CD4-positive, alpha-beta memory T cell (primary cell): ENCODE measurements around the gene PIP5KL1. TPM values are rescaled to one million over a fixed set of nuclear protein-coding genes. Genes with fewer than 3 reads are reported as not detected.

Source experiments
- CTCF ChIA-PET: fragments of 350-600 bp; sonication (Branson Sonifier 250); formaldehyde crosslinking; loops from one replicate; lab custom pipeline; 2021; ENCODE audit warnings: inconsistent platforms; ENCODE audit not compliant: partially characterized antibody; lab: Charles Lee
- POLR2A ChIA-PET: fragments of 350-600 bp; sonication (Branson Sonifier 250); formaldehyde crosslinking; loops from one replicate; lab custom pipeline; 2021; ENCODE audit not compliant: partially characterized antibody; lab: Charles Lee
- DNase-seq, 5 donors: peaks; one replicate each; pipeline versions ENCODE4 v3.0.0 to v3.0.0-alpha.2; 2020 to 2022; ENCODE audit warnings: mixed read lengths in 1 of 5
- H3K27ac ChIP-seq: one replicate; pipeline ENCODE4 v1.7.0; 2013; ENCODE audit warnings: low read depth, low read length
- H3K27me3 ChIP-seq: 2 replicates; pipeline ENCODE4 v1.7.0; 2013; ENCODE audit warnings: mild to moderate bottlenecking, low read length, moderate library complexity; ENCODE audit not compliant: insufficient read depth
- H3K36me3 ChIP-seq: 2 replicates; pipeline ENCODE4 v1.7.0; 2013; ENCODE audit warnings: mild to moderate bottlenecking, low read length, moderate library complexity; ENCODE audit not compliant: insufficient read depth
- H3K4me1 ChIP-seq: 2 replicates; pipeline ENCODE4 v1.7.0; 2013; ENCODE audit warnings: mild to moderate bottlenecking, low read length, moderate library complexity; ENCODE audit not compliant: insufficient read depth
- H3K4me3 ChIP-seq, 2 donors: one replicate each; pipeline ENCODE4 v1.7.0; 2013; ENCODE audit warnings: low read length in 2 of 2, mild to moderate bottlenecking in 1 of 2
- H3K9me3 ChIP-seq, 2 donors: one replicate each; pipeline ENCODE4 v1.7.0; 2013; ENCODE audit warnings: low read length in 2 of 2, control low read depth in 1 of 2; ENCODE audit not compliant: control insufficient read depth in 1 of 2
- H3K27ac Mint-ChIP-seq, 7 donors: one replicate each; pipeline ENCODE4 v1.8.0; 2020 to 2021; ENCODE audit warnings: mixed read lengths in 7 of 7, mild to moderate bottlenecking in 6 of 7, inconsistent platforms in 3 of 7, moderate library complexity in 3 of 7
- H3K27me3 Mint-ChIP-seq, 2 donors: one replicate each; pipeline ENCODE4 v1.8.0; 2020 to 2021; ENCODE audit warnings: mixed read lengths in 2 of 2
- H3K36me3 Mint-ChIP-seq, 2 donors: one replicate each; pipeline ENCODE4 v1.8.0; 2020 to 2021; ENCODE audit warnings: mixed read lengths in 2 of 2, inconsistent platforms in 1 of 2, mild to moderate bottlenecking in 1 of 2
- H3K4me1 Mint-ChIP-seq, 4 donors: one replicate each; pipeline ENCODE4 v1.8.0; 2020 to 2021; ENCODE audit warnings: mixed read lengths in 4 of 4, mild to moderate bottlenecking in 1 of 4
- H3K4me3 Mint-ChIP-seq, 8 donors: one replicate each; pipeline ENCODE4 v1.8.0; 2020 to 2021; ENCODE audit warnings: mixed read lengths in 8 of 8, mild to moderate bottlenecking in 7 of 8, moderate library complexity in 6 of 8, inconsistent platforms in 3 of 8
- H3K9me3 Mint-ChIP-seq, 8 donors: one replicate each; pipeline ENCODE4 v1.8.0; 2020 to 2021; ENCODE audit warnings: mixed read lengths in 8 of 8, mild to moderate bottlenecking in 5 of 8, inconsistent platforms in 3 of 8, moderate library complexity in 1 of 8
- intact Hi-C: fragments of 100-400 bp; cut with micrococcal nuclease; formaldehyde crosslinking; loops from one replicate; pipeline ENCODE4 v1.15.1; 2023
- polyA plus RNA-seq, 2 donors: library from polyadenylated mRNA; unstranded; fragments of 300-500 nt; fragmentation: Illumina TruSeq; gene quantifications; one replicate each; pipeline ENCODE4 v1.2.3, GENCODE V29; 2021
- total RNA-seq, 2 experiments: library from RNA; stranded (reverse); gene quantifications; one replicate each; pipeline ENCODE4 v1.2.3, GENCODE V29; 2021

Gene PIP5KL1
- total and polyA plus RNA-seq, 4 experiments from 2014 or later, result 0.26 to 1.8 (median 0.76) TPM

DNA sequence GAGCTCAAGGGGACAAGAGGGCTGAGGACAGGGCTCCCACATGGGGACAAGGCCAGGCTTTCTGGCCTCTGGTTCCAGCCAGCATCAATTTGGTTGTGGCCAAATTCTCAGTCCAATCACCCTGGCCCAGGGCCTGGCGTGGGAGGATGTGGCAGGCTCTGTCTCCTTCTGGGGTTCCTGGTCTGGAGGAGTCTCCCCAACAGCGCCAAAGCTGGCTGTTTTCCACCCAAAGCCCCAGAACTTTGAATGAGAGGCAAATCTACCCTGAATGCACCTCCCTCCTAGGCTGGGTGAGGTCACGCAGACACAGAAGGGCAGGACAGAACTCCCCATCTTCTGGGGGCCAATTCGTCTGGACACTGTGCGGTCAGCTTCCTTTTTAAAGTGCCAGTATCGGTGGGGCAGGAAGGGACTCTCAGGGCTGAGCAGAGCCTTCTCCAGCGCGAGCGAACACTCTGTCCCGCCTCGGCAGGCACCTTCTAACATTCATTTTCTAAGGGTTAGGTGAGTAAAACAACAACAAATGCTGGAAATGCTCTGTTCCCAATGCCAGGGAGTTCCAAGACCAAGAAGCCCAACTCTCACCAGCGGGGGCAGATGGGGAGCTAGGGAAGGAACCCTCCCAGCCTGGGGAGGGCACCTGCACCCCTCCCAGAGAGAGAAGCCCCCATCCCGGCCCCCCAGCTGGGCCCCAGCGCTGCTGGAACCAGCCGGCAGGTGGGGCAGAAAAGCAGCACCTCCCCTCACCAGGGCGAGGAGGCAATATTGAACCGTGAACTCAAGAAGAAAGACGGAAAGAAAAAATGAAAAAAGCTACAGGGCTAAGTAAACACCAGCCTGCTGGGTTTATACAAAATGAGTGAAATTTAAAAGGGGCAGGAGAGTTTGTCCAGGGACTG is 10.7 kb upstream of the PIP5KL1 start:
- Histone ChIP-seq H3K4me1 (peaks cover 36% of the 10 kb centered on the region), H3K4me3 (no peak overlapping the region), H3K27ac (no peak overlapping the region), H3K9me3 (no peaks in the 10 kb centered on the region), H3K36me3 (peaks cover 58% of the 10 kb centered on the region), H3K27me3 (no peaks in the 10 kb centered on the region)
- peaks cover 34 to 64% of the 10 kb centered on the region in 2 donors for H3K36me3 Mint-ChIP-seq
- ChIA-PET POLR2A (interaction anchor here (0.9 to 16.4 kb wide), 8 partner anchors 12 to 146 kb away, joined by 3 to 250 read pairs (median 16); partner anchors contain the start of gene EEIG1), CTCF (interaction anchor here (0.7 to 11.2 kb wide), 15 partner anchors 9 to 183 kb away, joined by 3 to 216 read pairs (median 4); partner anchors contain the start of genes EEIG1, PIP5KL1 and SLC25A25)
- H3K9me3 Mint-ChIP-seq, result peaks cover 0 to 8% (median 0%) of the 10 kb centered on the region in 8 donors
- DNase-seq, result peak in 1 of 5 donors; percentile 21
- intact Hi-C loops, result no loop called here
- H3K27me3 Mint-ChIP-seq, result no peaks in the 10 kb centered on the region
- peaks cover 24 to 58% (median 36%) of the 10 kb centered on the region in 4 donors for H3K4me1 Mint-ChIP-seq
- H3K4me3 Mint-ChIP-seq, result no peak overlapping the region
- peak overlapping the region in 3 of 7 donors; percentile 47 to 90 (median 84) for H3K27ac Mint-ChIP-seq

DNA sequence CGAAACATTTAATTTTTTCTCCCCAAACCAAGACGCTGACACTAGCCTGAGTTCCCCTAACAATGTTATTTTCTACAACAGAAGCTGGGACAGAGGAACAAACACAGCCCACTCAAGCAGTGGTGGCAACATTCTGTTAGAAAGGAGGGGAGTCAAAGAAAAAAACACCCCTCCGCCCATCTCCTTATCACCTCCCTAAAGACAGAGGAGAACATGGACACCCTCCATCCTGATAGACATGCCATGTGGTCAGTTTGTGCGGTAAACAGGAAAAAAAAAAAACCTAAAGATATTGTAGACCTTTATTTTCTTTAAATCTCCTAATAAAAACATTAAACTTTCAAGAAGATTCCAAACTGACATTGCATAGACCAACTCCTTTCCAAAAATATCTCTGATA is 10.0 kb upstream of the PIP5KL1 start:
- H3K27me3 Mint-ChIP-seq, result no peaks in the 10 kb centered on the region
- intact Hi-C loops, result no loop called here
- no peak overlapping the region for H3K4me3 ChIP-seq
- H3K9me3 ChIP-seq, result no peaks in the 10 kb centered on the region
- H3K27me3 ChIP-seq, result no peaks in the 10 kb centered on the region
- peaks cover 0 to 8% (median 0%) of the 10 kb centered on the region in 8 donors for H3K9me3 Mint-ChIP-seq
- ChIA-PET CTCF (interaction anchor here (0.8 to 11.2 kb wide), 6 partner anchors 8 to 95 kb away, joined by 3 to 216 read pairs (median 24); no protein-coding TSS in a partner anchor), POLR2A (interaction anchor here (2.1 to 16.4 kb wide), 5 partner anchors 13 to 127 kb away, joined by 9 to 250 read pairs (median 39); partner anchors contain the start of genes EEIG1, NAIF1 and SLC25A25)
- H3K4me1 Mint-ChIP-seq, result peaks cover 29 to 58% (median 43%) of the 10 kb centered on the region in 4 donors
- peaks cover 51% of the 10 kb centered on the region for H3K36me3 ChIP-seq
- peaks cover 38 to 59% of the 10 kb centered on the region in 2 donors for H3K36me3 Mint-ChIP-seq
- DNase-seq, result no peak
- peak overlapping the region in 1 of 8 donors; percentile 0 for H3K4me3 Mint-ChIP-seq
- H3K4me1 ChIP-seq, result peaks cover 43% of the 10 kb centered on the region
- no peak overlapping the region for H3K27ac ChIP-seq
- peak overlapping the region; percentile 9 to 90 (median 38) for H3K27ac Mint-ChIP-seq

DNA sequence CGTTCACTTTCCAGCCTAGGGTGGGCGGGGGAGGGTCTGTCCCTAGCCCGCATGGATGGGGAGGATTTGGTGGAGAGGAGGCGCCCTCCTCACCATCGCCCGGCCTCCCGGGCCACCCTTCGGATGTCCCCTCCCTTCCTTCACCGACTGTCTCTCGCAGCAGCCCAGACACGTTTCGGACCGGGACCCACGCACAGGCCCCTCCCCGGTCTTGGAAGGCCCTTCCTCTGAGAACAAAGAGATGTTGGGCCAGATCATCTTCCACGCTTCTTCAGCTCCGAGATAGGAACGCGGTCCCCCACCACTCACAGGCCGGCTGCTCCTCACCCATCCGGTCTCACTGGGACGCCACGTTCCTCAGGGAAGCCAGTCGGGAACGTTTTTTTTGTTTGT is 7.7 kb upstream of the PIP5KL1 start:
- H3K36me3 Mint-ChIP-seq, result peaks cover 23 to 42% of the 10 kb centered on the region in 2 donors
- peaks cover 41% of the 10 kb centered on the region for H3K4me1 ChIP-seq
- no peaks in the 10 kb centered on the region for H3K9me3 ChIP-seq
- POLR2A ChIA-PET, result interaction anchor here (1.2 to 16.4 kb wide), 6 partner anchors 10 to 94 kb away, joined by 3 to 250 read pairs (median 17); partner anchors contain the start of gene EEIG1
- H3K27me3 Mint-ChIP-seq, result no peaks in the 10 kb centered on the region
- peak overlapping the region in 1 of 2 donors; percentile 36 for H3K4me3 ChIP-seq
- H3K36me3 ChIP-seq, result peaks cover 29% of the 10 kb centered on the region
- CTCF ChIA-PET, result interaction anchor here (1.4 to 11.2 kb wide), 3 partner anchors 17 to 98 kb away, joined by 3 to 216 read pairs (median 109); no protein-coding TSS in a partner anchor
- H3K4me1 Mint-ChIP-seq, result peaks cover 24 to 52% (median 41%) of the 10 kb centered on the region in 4 donors
- H3K9me3 Mint-ChIP-seq, result peaks cover 0 to 9% (median 0%) of the 10 kb centered on the region in 8 donors
- no peaks in the 10 kb centered on the region for H3K27me3 ChIP-seq
- H3K4me3 Mint-ChIP-seq, result peak overlapping the region; percentile 24 to 88 (median 53)
- DNase-seq, result peak in 1 of 5 donors; percentile 44
- H3K27ac Mint-ChIP-seq, result peak overlapping the region; percentile 57 to 90 (median 83)
- intact Hi-C loops, result loop anchor here (5.0 kb wide), 1 partner anchor 34 kb away; no protein-coding TSS in a partner anchor
- H3K27ac ChIP-seq, result peak overlapping the region; percentile 75

DNA sequence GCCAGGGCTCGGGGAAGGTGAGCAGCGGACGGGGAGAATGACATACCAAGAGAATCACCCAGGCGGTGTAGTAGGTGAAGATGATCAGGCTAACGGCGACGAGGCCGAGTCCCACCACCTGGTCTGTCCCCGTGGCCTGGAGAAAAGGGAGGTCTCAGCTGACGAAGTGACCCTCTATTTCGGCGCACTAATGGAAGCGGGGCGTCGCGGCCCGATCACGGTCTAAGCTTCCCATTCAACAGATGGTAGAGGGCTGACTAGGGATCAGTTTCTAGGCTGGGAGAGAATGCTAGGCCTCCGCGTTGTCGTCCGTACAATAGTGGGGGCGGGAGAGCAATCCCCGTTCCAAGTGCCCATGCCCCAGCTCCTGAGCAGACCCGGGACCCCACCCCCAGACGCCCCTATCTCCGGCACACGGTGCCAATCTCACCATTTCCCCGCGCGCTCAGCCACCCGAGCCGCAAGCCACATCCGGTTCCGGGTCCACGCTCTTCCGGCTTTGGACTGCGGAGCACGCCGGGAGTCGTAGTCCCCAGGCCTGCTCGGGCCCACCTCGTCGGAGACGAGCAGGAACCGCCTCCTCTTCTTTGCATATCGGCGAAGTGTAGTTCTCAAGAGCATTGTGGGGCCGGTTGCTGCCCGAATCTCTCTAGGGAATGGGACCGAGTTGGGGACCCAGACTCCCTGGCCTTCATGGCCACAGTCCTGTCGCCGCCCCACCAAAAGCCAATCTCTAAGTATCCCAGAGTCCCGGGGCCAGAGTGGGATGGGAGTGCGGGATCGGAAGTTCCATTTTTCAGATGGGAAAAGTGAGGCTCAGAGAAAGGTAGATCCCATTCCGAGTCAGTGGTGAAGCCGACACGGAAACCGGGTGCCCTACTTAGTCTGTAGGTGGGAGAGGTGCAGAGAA is 7.1 kb upstream of the PIP5KL1 start, which contains the start of gene DPM2:
Gene DPM2 (minus strand): TSS at position 467 of the 910 bp plus-strand sequence. CDS start 34 bp downstream, at position 433.
- H3K4me3 ChIP-seq, result peak within 1 kb of the TSS; percentile 37 to 73
- Mint-ChIP-seq H3K27me3 (no peaks in the 10 kb centered on the region), H3K4me3 (peak within 1 kb of the TSS; percentile 88 to 98 (median 91)), H3K27ac (peak within 1 kb of the TSS; percentile 89 to 97 (median 97)), H3K9me3 (peaks cover 0 to 7% (median 0%) of the 10 kb centered on the region in 8 donors), H3K36me3 (peaks cover 24 to 35% of the 10 kb centered on the region in 2 donors), H3K4me1 (peaks cover 23 to 53% (median 41%) of the 10 kb centered on the region in 4 donors)
- no peaks in the 10 kb centered on the region for H3K9me3 ChIP-seq
- intact Hi-C loops, result loop anchor here (5.0 kb wide), 1 partner anchor 35 kb away; no protein-coding TSS in a partner anchor
- POLR2A ChIA-PET, result interaction anchor here (0.7 to 16.4 kb wide), 25 partner anchors 9 to 713 kb away, joined by 3 to 250 read pairs (median 3); partner anchors contain the start of genes BBLN, CDK9, EEIG1 and NAIF1
- peak within 1 kb of the TSS; percentile 75 for H3K27ac ChIP-seq
- H3K36me3 ChIP-seq, result peaks cover 22% of the 10 kb centered on the region
- CTCF ChIA-PET, result interaction anchor here (1.0 to 11.2 kb wide), 5 partner anchors 16 to 150 kb away, joined by 3 to 216 read pairs (median 4); no protein-coding TSS in a partner anchor
- no peaks in the 10 kb centered on the region for H3K27me3 ChIP-seq
- peaks cover 37% of the 10 kb centered on the region for H3K4me1 ChIP-seq
- DNase-seq, result peak; percentile 85 to 89 (median 87)

DNA sequence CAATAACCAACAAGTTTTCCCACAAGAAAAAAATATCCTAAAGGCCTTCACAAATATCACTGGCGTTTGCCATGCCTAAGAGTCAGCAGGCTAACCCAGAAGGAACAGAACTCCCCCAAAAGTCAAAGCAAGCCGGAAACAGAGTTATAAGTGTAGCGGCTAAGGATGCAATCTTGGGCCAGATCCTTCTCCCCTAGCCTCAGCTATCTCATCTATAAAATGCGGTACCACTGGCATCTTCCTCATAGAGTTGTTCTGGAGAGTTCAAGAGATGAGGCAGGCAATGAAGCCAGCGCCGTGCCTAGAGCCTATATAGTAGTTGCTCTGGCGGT is 6.4 kb upstream of the PIP5KL1 start:
- H3K4me3 ChIP-seq, result peak overlapping the region; percentile 37 to 73
- POLR2A ChIA-PET, result interaction anchor here (0.7 to 16.4 kb wide), 24 partner anchors 9 to 713 kb away, joined by 3 to 250 read pairs (median 3); partner anchors contain the start of genes BBLN, CDK9, EEIG1 and NAIF1
- H3K4me1 ChIP-seq, result peaks cover 37% of the 10 kb centered on the region
- Mint-ChIP-seq H3K27ac (peak overlapping the region; percentile 89 to 97 (median 97)), H3K4me1 (peaks cover 23 to 52% (median 41%) of the 10 kb centered on the region in 4 donors), H3K36me3 (peaks cover 19 to 29% of the 10 kb centered on the region in 2 donors), H3K9me3 (peaks cover 0 to 7% (median 0%) of the 10 kb centered on the region in 8 donors), H3K4me3 (peak overlapping the region; percentile 88 to 98 (median 91)), H3K27me3 (no peaks in the 10 kb centered on the region)
- no peak for DNase-seq
- H3K9me3 ChIP-seq, result no peaks in the 10 kb centered on the region
- H3K27ac ChIP-seq, result peak overlapping the region; percentile 75
- peaks cover 16% of the 10 kb centered on the region for H3K36me3 ChIP-seq
- H3K27me3 ChIP-seq, result no peaks in the 10 kb centered on the region
- intact Hi-C loops, result loop anchor here (5.0 kb wide), 1 partner anchor 35 kb away; no protein-coding TSS in a partner anchor
- CTCF ChIA-PET, result interaction anchor here (1.0 to 11.2 kb wide), 5 partner anchors 15 to 150 kb away, joined by 3 to 216 read pairs (median 4); no protein-coding TSS in a partner anchor
